ENCODE data around the gene ARFGEF2. TPM values are rescaled to one million over a fixed set of nuclear protein-coding genes. Genes with fewer than 3 reads are reported as not detected.

ARFGEF2 gene
- total RNA-seq, 1 experiment from 2014 or later = 22.2 TPM

DNA sequence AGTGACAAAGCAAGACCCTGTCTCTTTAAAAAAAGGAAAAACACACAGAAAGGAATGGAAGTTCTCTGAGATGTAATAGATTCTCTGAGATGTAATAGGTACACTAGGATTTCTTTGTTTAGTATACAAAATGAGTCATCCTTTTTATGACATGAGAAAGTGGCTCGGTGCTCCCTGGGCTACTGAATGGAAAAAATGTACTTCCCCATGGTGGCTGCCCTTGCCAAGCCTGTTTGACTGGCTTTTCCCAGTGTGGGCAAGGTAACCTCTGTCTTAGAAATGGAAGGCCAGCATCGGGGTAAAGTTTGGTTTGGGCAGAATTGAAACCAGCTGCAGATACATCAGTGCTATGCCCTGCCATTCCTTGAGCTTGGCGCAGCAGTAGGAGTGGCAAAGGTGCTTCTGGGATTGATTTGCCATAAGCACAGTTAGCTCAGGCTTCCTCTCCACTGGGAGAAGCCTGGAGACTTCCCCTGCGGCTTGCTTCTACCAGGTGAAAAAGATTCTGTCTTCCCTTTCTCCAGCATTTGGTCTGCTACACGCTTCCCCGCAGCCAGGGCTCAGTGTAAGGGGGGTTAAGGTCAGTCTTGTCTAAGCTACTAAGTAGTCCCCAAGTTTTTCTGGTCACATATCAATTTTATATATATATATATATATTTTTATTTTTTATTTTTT is 24.5 kb downstream of the ARFGEF2 start (continued):
- peak; percentile 60; the same call in 1 of the 2 replicates for TF ChIP-seq CBX3 (IDR thresholded peaks at IDR 0.05; ENCODE audit: low read depth)
- TF ChIP-seq FOSL1 (IDR thresholded peaks at IDR 0.05; ENCODE audit: low read depth) = peak; percentile 85
- no peak for TF ChIP-seq EZH2phosphoT487 (IDR thresholded peaks at IDR 0.05; ENCODE audit: borderline replicate concordance)

- ChIA-PET POLR2A (no interaction called here), CTCF (no interaction called here), RAD21 (ENCODE audit: low non-redundant PET in 1 of 2, low total read pairs in 2 of 2, uncharacterized antibody in 2 of 2, unreplicated experiment in 2 of 2) (no interaction called here)
- Histone ChIP-seq H3K79me2 (ENCODE audit: insufficient read depth, low read length) (peaks cover 24% of the 10 kb centered on the region), H3K9me3 (ENCODE audit: control insufficient read depth in 1 of 2, insufficient read depth in 1 of 2, low read depth in 1 of 2, low read length in 2 of 2) (no peaks in the 10 kb centered on the region), H3K36me3 (ENCODE audit: control insufficient read depth in 1 of 2, insufficient read depth in 2 of 2, low read length in 2 of 2) (peaks cover 13 to 15% of the 10 kb centered on the region in 2 experiments; a peak in 3 of 4 replicates), H3K4me1 (ENCODE audit: control insufficient read depth in 1 of 2, insufficient read depth in 2 of 2, low read length in 2 of 2) (peaks cover 15 to 23% of the 10 kb centered on the region in 2 experiments), H3K4me3 (replicated peaks in 1 of 2; ENCODE audit: low read depth in 1 of 2, low read length in 2 of 2) (no peak overlapping the region), H3K27me3 (ENCODE audit: insufficient read depth, low read length) (no peaks in the 10 kb centered on the region), H3K27ac (ENCODE audit: low read depth, low read length) (no peak overlapping the region), H4K20me1 (ENCODE audit: insufficient read depth) (no peaks in the 10 kb centered on the region; the same call in 1 of the 2 replicates), H3K9ac (ENCODE audit: low read length) (no peak overlapping the region), H3K9me2 (ENCODE audit: insufficient read depth) (no peaks in the 10 kb centered on the region), H3K4me2 (ENCODE audit: low read length) (no peak overlapping the region), H2AFZ (ENCODE audit: low read depth, low read length, poor library complexity, severe bottlenecking) (no peak overlapping the region)
- no peak for ATAC-seq
- TF ChIP-seq TCF7L2 (IDR thresholded peaks at IDR 0.05; ENCODE audit: borderline replicate concordance, extremely low read depth, insufficient read depth, insufficient read length) = no peak
- TF ChIP-seq, protein P1, sequence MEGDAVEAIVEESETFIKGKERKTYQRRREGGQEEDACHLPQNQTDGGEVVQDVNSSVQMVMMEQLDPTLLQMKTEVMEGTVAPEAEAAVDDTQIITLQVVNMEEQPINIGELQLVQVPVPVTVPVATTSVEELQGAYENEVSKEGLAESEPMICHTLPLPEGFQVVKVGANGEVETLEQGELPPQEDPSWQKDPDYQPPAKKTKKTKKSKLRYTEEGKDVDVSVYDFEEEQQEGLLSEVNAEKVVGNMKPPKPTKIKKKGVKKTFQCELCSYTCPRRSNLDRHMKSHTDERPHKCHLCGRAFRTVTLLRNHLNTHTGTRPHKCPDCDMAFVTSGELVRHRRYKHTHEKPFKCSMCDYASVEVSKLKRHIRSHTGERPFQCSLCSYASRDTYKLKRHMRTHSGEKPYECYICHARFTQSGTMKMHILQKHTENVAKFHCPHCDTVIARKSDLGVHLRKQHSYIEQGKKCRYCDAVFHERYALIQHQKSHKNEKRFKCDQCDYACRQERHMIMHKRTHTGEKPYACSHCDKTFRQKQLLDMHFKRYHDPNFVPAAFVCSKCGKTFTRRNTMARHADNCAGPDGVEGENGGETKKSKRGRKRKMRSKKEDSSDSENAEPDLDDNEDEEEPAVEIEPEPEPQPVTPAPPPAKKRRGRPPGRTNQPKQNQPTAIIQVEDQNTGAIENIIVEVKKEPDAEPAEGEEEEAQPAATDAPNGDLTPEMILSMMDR (IDR thresholded peaks at IDR 0.05 in 2 of 3, conservative IDR thresholded peaks at IDR 0.05 in 1 of 3; ENCODE audit: borderline replicate concordance in 1 of 3, insufficient read depth in 1 of 3, low read depth in 2 of 3, low read length in 2 of 3) = peak in 1 of 3 experiments; percentile 8; a peak in 1 of 6 replicates
- DNase-seq (ENCODE audit: low read depth, low spot score) = no peak
- BruUV-seq (replicated peaks) = no TSS peak
- intact Hi-C loops (cut with micrococcal nuclease) = no loop called here
These were observed 27.1 kb downstream of the ARFGEF2 start for GRCh38 chr20:48948612-48949011.
